Activated CD4-positive, alpha-beta T cell treated with anti-CD3 and anti-CD28 coated beads, Interleukin-2, Interleukin-6, amounts not matched to agents 100 ng/mL and 50 ng/mL, durations not matched to agents 16 hours and 8 hours (primary cell): Measurements from ENCODE around the gene GATA6.
"Not testable (repeated sequence)": the region's sequence is repeated elsewhere in the genome, so short reads cannot be mapped to it uniquely, and the experiment has no call there.

ENCODE experiments used
- DNase-seq: peaks from one replicate; pipeline ENCODE4 v3.0.0-alpha.2; 2020

The GATA6 gene

GRCh38 chr18:22184573-22184972 is 15.2 kb downstream of the GATA6 start:
- DNase-seq: not testable (repeated sequence)

- no peak for DNase-seq
These were observed 15.9 kb downstream of the GATA6 start for GRCh38 chr18:22185273-22185672.

GRCh38 chr18:22185771-22186386 is 16.5 kb downstream of the GATA6 start:
- no peak for DNase-seq

GRCh38 chr18:22186484-22186971 is 17.1 kb downstream of the GATA6 start:
- no peak for DNase-seq

GRCh38 chr18:22188559-22189267 is 19.3 kb downstream of the GATA6 start:
- DNase-seq: no peak

GRCh38 chr18:22189449-22190166 is 20.2 kb downstream of the GATA6 start:
- DNase-seq: no peak

GRCh38 chr18:22191346-22191695 is 21.9 kb downstream of the GATA6 start:
- no peak for DNase-seq

- DNase-seq: no peak
These were observed 22.5 kb downstream of the GATA6 start for GRCh38 chr18:22191923-22192322.

GRCh38 chr18:22193466-22193865 is 24.1 kb downstream of the GATA6 start:
- DNase-seq: no peak

GRCh38 chr18:22194151-22194598 is 24.8 kb downstream of the GATA6 start:
- no peak for DNase-seq

- no peak for DNase-seq
These were observed 25.7 kb downstream of the GATA6 start for GRCh38 chr18:22195052-22195451.

- DNase-seq: not testable (repeated sequence)
These were observed 27.6 kb downstream of the GATA6 start for GRCh38 chr18:22196943-22197342.

- DNase-seq: no peak
These were observed 28.3 kb downstream of the GATA6 start for GRCh38 chr18:22197668-22198067.

GRCh38 chr18:22198163-22198562 is 28.8 kb downstream of the GATA6 start:
- no peak for DNase-seq

- no peak for DNase-seq
These were observed 29.6 kb downstream of the GATA6 start for GRCh38 chr18:22199005-22199404.

GRCh38 chr18:22200611-22201225 is 31.3 kb downstream of the GATA6 start:
- DNase-seq: no peak

- DNase-seq: no peak
These were observed 33.6 kb downstream of the GATA6 start for GRCh38 chr18:22203035-22203434.

- no peak for DNase-seq
These were observed 34.3 kb downstream of the GATA6 start for GRCh38 chr18:22203536-22204213.

GRCh38 chr18:22204214-22204536 is 34.8 kb downstream of the GATA6 start:
- DNase-seq: no peak

- DNase-seq: no peak
These were observed 35.6 kb downstream of the GATA6 start for GRCh38 chr18:22204996-22205395.

GRCh38 chr18:22207021-22207758 is 37.8 kb downstream of the GATA6 start:
- no peak for DNase-seq

GRCh38 chr18:22210311-22210754 is 40.9 kb downstream of the GATA6 start:
- DNase-seq: no peak
